ENCODE results near the gene SYT1.

SYT1 gene

DNA sequence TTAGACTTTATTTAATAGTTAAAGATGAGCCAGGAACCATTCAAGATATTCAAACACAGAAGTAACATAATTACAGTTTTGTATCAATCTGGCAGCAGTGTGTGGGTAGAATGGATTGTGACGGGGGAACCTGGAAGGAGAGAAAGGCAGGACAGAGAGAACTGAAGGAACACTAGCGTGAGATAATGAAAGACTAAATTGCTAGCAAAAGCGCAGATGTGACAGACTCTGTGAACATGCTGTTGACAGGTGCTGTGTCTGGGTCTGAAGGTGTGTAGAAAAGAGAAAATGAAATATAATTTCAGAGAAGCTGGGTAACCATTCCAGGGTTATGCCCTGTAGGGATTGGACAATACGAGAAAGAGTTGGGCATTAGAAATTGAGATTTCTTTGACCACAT is 372.3 kb downstream of the SYT1 start:
- no peak for DNase-seq

DNA sequence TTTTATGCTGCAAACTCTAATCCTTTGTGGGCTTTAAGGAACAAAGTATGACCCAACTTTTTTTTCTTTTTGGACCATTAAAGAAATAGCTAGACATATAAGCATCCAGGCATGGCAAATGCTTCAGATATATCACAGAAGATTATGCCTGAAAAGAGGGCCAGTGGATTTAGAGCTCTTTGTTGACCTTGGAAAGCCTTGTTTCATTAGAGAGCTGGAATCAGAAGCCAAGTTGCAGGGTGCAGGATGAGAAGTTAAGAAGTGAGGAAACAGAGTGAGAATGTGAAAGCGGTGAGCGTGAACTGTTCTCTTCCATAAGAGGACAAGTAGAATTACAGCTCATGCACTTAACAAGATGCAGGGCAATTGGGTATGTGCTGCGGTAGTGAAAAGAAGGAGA is 373.7 kb downstream of the SYT1 start:
- DNase-seq: no peak

DNA sequence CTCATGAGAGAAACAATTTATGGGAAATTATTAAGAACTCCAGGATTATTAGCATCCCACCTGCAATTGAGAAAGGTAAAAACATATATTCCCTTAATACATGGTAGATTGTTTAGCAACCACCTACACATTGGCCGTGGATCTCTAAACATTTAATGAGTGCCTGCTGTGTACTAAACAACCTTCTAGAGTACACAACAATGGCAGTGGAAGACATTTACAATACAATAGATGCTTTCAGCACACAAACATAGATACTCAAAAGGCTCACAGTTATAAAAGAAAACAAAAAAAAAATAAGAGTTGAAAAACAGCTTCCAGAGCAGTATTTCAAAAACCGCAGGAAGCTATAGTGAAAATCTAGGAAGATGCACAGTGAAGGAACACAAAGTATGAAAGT is 382.9 kb downstream of the SYT1 start:
- DNase-seq: no peak

DNA sequence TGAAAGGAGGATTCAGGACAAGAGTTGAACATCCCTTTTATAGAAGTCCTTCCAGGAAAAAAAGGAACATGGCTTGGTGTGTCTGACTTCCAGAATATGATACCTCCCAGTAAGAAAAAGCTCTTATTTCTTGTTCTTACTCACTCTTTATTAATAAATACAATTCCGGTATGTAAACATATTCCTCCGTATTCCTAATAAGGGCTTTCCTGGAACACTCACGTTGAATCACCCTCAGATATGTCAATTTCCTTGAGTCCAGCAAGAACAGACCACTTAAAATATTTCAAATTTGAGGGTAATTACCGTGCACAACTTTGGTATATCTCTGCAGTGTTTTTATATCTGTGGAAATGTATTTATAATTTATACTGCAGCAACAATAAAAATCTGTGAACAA is 385.6 kb downstream of the SYT1 start:
- DNase-seq: no peak

DNA sequence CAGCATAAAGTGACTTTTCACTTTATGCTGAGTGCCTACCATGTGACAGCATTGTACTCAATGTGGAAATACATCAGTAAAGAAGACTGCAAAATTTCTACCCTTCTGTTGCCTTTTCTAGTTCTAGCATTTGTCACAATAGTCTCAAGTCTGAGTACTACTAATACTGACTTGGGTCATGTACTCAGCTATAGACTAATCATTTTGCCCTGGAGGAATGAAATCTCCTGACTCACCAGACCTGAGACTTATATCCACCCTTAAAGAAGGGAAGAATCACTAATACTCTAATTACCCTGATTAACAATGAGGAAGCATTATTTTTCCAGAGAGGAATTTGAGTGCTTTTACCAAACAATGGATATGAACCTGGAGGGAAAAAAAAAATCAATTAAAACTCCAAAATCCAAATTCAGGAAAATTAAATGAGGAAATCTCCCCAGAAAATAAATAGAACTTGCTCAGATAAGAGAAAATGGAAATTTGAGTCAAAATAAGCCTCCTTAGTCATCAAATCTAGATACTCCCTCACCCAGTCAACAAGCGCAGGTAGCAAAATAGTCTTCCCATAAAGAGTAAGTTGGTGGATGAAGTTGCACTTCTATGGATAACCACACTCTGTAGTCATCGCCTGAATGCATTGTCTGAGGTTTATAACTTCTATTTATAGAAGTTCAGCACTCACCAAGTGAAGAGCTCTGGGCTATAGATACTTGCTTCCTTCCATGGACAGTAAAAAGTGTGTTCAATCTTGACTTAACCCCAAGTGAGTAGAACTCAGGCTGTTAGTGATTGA is 386.6 kb downstream of the SYT1 start:
- no peak for DNase-seq

DNA sequence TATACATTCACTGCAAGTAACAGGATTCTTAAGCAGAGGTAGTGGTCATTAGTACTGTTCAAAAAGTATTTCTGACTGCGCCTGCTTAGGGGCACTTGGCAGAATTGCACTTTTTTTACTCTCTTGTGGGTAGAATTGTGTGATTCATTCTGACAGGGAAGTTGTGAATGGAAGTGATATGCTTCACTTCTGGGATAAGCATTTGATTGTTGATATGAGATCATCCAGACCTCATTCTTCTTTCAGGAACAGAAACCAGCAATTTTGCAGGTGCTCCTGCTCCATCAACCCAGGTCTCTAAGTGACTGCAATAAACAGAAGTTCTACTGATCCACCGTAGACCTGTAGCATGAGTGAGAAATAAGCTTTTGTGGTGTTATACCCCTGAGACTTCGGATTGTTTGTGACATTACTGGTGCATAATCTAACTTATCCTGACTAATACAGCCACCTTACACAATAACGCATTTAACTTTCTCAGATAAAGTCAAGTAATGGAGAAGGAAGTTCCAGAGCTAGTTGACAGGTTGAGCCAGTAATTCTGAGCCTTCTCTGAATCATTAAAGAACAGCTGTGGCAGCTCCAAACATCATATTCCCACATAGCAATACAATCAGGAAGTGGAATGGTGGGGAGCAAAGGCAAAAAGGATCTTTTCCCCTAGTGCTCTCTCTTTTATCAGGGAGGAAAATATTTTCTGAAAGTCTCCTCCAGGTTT is 387.9 kb downstream of the SYT1 start:
- no peak for DNase-seq

DNA sequence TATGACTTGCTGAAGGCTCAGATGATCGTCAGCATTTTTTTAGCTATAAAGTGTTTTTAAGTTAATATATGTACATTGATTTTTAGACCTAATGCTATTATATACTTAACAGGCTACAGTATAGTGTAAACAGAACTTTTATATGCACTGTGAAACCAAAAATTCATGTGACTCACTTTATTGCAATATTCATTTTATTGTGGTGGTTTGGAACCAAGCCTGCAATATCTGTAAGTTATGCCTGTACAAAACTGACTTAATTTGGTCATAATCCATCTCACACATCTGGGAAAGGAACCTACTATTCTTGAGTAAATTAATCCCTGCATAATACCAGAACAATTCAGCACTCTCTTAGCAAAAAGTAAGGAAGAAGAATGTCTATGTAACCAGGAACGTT is 390.7 kb downstream of the SYT1 start:
- DNase-seq: no peak

DNA sequence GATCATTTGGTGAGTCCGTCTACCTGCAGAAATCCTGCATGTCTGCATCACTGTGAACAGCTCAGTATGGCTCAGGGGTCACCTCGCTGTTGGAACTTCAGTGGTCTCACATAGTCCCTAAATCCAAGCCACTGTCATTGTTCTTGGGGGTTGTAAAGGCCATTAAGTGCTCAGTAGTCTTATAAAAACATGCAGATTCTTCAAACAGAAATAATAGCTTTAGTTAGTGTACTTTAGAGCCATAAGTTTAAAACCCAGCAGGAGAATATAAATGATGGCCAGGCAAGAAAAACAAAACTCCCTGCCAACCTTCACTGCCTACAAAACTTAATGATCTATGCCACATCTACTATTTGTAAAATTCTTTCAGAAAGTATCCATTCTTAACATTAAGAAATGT is 396.3 kb downstream of the SYT1 start:
- DNase-seq: no peak

DNA sequence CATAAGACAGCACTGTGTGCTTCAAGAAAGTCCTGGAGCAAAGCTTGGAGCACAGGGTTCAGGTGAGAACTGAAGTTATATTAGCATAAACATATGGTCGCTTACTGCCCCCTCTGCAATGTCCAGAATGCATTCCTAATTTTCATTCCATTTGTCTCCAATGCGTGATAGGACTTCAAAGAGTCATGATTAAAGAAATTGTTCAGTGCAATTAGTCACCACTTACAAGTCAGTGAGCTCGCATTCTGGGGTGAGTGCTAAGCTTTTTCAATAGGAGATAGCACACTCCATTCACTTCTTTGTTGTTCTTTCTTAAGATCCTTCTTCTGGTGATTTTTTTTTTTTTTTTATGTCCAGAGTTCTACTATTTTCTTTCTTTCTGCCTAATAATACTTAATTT is 398.4 kb downstream of the SYT1 start:
- no peak for DNase-seq

DNA sequence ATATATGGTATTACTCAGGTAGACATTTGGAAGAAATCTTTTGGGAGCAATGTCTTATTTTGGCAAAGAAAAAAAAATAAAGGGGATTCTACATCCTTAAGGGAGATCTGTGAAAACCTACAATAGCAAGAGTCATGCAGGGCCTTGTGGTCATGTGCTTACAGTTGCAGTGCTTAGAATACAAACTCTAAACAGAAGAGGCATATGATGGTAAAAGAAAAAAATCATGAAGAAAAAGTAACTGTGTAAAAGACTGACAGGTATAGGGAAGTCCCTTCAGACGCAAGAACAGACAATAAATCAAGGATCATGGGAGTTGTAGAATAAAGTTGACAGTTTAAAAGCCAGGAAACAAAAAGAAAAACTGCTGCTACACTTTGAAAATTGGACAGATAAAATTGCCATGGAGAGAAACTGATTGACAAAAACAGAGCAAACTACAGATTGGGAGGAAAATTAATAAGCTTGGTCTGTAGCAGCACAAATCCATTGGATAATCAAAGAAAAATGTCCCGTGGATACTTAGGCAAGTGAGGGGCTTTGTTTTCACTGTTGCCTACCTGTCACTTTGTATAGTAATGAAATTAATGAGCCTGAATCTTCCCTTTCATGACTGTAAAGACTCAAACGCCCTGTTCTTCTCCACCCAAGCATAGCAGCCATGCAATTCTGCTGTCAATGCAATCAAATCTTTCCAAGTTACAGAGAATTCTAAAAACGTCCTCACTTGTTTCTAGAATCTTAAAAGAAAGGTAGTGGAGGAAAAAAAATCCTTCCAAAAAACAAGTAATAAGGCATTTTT is 402.0 kb downstream of the SYT1 start:
- no peak for DNase-seq

DNA sequence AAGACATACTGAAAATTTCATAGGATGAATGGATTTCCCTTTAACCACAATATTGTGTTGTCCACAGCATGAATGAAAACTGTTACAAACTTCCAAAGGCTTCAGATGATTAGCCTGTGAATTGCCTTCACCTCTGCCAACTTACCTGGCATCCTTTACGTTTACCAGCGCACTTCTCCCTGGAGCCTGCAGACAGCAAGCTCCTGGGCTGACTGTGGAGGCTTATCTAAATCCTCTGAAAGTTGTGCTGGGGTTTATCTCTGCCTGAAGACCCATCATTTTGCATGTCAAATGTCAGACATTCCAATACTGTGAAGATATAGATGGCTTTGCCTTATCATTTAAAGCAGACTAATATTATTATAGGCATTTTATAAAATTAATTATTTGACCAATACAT is 403.0 kb downstream of the SYT1 start:
- DNase-seq: no peak

DNA sequence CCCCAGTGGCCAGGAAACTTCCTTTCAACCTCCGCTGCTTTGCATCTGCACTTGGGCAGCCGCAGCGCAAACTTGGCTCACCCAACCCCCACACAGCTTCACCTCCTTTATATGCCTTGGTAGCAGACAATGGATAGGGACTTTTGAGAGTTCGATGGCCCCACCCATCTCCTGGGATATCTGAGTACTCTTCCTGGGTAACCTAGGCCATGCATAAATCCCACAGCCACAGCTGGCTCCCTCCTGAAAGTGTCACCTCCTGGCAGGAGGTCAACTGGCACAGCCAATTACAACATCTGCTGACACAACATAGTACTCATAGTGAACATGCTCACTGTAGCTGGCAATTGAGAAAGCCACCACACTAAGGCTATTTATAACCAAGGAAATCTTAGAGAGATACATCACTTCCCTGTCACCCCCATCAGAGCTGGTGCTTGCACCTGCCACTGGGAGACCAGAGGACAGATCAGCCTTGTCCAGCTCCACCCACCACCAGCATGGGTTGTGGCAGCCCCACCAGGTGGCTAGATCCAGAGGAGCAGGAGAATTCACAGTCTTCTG is 410.0 kb downstream of the SYT1 start:
- no peak for DNase-seq

DNA sequence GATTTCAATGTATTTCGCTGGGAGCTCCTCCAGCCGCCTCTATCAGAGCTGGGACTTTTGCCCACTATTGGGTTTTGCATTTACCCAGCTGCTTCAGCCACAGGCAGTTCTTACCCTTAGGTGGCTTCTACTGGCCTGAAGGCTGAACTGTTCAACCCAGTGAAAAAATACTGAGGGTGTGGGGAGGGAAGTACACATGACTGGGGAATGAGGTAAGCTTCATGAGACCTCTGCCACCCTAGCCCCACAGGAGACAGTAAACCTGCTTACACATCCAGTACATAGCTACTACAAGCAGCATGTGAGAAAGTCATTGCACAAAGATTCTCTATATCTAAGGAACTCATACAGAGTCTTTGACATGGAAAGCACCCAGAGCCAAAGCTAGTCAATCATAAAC is 411.1 kb downstream of the SYT1 start:
- no peak for DNase-seq

DNA sequence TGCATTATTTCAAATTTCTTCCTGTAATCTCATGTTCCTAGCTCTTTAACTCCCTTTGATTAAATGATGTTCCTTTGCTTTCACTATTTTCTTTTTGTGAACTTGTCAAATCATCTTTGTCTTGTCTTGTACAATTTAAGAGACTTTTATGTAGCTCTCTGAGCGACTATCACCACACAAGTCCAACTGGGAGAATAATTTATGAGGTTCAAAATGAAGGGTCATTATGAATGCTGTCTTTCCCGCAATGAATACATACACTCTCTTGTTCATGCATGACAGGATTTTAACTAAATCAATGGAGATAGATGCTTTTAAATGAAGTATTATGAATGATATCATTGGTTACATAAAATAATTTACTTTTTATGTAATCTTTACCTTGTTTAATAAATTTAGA is 418.8 kb downstream of the SYT1 start:
- DNase-seq: no peak

DNA sequence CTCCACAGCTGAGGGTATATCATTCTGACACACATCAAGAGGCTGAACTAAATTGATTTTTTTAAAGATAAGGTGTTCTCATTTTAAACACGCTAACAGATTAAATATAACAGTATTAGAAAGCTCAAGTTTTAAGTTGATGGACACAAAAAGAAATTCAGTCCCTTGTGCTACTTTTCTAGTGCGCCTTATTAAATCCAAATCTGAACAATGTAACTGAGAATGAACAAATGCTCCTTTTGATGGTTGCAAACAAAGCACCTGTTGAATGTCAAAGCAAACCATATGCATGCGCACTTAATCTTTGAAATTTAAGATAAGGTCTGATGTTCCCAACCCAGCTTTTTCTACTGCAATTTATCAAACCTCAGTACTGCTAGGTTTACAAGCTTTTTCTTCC is 424.3 kb downstream of the SYT1 start:
- DNase-seq: no peak

DNA sequence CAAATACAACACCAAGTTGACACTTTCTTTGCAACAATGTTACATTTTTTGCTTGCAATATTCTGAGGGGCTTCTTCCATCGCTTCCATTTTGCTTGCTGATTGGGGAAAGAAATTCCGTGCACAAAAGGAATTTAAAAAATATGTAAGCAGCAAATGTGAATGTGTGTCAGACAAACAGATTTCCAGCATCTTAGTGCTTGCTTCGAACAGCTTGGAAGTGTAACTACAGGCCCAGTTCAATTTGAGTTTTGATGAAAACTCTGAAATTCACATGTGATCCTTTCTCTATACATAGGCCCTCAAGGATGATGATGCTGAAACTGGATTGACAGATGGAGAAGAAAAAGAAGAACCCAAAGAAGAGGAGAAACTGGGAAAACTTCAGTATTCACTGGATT is 427.1 kb downstream of the SYT1 start:
- DNase-seq: no peak

DNA sequence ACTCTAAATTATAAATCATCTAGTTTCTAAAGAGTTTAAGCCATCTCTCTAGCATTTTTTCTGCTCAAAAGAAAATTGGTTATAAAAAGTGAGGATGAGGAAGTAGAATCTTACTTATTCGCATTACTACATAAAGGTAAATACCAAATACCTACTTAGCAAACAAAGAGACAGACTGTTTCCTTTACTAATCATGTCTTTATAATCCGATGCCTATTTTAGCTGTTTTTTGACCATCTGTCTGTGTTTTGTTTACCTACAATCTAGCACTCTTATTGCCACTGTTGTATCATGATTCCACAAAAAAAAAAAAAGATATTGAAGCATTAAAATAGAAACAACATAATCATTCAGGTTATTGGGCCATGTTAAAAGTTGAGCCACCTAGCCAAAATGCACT is 430.0 kb downstream of the SYT1 start:
- DNase-seq: no peak

DNA sequence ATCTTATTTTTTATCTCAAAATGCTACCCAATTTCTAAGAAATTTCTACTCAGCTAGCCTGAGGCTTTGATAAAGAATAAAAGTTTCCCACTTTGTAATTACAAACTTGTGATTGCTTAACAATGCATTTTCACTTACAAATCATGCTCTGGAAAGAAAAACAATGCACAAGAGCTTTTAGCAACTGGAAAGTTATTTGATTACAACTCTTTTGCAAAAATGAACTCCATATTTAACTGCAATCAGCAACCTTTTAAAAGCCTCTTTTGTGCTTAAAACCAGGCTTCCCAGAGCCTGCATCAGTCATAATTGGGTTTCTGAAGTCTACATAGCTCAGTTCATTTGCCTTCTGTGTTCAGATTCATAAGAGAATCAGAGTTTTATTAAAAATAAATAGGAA is 431.0 kb downstream of the SYT1 start:
- DNase-seq: no peak

DNA sequence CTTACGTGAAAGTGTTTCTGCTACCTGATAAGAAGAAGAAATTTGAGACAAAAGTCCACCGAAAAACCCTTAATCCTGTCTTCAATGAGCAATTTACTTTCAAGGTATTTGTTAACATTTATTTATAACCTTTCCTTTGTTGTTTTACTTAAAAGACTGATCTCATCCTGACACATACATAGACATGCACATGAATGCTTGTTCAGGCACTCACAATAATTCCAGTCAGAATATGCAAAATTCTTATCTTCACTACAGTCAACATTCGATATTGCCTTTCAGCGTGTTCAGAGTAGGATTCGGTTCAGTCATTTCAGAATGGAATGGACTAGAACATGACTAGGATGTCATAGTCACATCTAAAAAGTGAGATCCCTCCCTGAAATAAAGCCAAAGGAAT is 431.6 kb downstream of the SYT1 start:
- no peak for DNase-seq

DNA sequence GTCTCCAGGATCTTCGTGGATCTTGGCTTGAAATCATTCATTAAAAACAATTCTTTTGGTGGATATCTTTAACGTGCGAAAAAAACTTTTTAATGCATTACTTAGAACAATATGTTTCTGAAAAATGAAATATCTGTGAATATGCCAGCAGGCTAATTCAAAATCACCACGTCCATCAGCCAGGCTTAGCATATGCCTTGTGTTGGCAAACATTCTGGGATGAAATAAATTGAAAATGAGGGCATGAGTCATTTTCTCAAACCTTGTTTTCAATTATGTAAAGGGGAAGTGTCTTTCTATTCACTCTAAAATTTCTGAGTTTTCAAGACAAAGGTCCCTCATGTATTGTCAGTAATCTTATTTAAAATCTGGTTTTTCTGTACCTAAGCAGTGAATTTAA is 432.3 kb downstream of the SYT1 start:
- no peak for DNase-seq

DNA sequence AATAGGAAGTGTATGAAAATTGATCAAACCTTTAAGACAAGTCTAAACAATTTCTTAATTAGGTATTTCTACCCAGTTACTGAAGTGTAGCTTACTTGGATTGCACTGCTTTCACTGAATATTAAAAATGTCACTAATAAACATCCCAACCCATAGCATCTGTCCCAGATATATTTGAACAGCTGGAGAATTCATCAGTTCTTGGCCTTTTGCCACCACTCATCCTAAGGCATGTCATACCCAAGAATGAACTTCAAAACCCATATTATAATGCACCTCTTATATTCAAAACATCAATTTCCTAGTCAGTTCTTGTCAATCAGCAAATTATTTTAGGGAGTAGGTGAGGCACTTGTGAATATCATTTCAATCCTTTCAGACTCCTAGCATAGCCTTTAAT is 433.9 kb downstream of the SYT1 start:
- DNase-seq: no peak

DNA sequence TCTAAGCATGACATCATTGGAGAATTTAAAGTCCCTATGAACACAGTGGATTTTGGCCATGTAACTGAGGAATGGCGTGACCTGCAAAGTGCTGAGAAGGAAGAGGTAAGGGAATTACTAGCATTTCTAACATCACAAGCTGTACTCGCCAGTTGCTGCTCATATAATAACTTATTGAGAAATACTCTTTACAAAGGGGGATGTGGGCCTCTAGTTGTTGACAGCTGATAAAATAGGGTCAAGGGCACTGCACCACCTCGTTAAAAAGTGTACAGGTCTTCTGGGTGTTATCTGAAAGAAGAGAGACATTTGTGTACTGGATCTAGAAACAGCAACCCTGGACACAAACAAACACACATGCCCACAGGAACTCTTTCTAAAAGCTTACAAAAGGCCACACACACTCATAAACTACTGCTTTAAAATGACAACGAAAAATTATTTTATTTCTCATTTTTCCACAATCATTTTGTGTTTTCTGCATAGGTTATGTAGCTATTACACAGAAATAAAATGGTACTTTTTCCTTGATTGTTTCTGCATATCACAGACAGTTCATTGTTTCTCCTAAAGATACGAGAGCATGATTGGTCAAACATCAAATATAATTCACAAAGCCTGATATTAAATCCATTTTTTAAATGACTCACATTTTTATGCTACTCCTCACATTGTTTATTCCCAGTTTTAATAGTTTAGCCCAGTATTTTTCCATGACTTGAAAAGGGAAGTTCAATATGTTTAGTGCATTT is 435.0 kb downstream of the SYT1 start:
- no peak for DNase-seq

DNA sequence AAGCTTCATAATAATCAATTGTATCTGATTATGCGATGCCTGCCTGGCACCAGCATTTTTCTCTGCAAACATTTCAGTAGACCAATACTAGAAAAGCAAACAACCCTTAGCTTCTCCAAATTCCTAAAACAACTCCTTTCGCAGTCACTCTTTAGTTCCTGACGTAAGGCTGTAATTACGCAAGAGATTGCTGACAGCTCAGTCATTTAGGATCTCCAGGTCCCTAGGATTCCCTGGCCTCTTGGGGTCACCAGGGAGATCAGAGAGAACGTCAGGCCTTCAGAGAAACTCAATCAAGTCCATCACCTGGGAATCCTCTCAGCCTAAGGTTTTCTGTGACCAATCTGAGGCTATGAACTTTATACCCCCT is 435.6 kb downstream of the SYT1 start:
- no peak for DNase-seq
